Body of pancreas (tissue), 4 donors: ENCODE results near the gene ADNP.

Experiments
- POLR2A ChIP-seq, 3 donors: fragments of 450-650 bp; IDR thresholded peaks; one replicate each; pipeline ENCODE4 v1.6.1; 2016; ENCODE audit warnings: antibody characterized with exemption in 3 of 3, mild to moderate bottlenecking in 2 of 3
- TF ChIP-seq, protein P1 (sequence below), 7 experiments: fragments of 450-650 bp in 4 of 7; fragments of 200-600 bp in 3 of 7; sonication (generic) in 3 of 7; IDR thresholded peaks; one replicate each; pipeline ENCODE4 v1.5.1; 2016 to 2019; ENCODE audit warnings: antibody characterized with exemption in 7 of 7

- TF ChIP-seq, protein P1, sequence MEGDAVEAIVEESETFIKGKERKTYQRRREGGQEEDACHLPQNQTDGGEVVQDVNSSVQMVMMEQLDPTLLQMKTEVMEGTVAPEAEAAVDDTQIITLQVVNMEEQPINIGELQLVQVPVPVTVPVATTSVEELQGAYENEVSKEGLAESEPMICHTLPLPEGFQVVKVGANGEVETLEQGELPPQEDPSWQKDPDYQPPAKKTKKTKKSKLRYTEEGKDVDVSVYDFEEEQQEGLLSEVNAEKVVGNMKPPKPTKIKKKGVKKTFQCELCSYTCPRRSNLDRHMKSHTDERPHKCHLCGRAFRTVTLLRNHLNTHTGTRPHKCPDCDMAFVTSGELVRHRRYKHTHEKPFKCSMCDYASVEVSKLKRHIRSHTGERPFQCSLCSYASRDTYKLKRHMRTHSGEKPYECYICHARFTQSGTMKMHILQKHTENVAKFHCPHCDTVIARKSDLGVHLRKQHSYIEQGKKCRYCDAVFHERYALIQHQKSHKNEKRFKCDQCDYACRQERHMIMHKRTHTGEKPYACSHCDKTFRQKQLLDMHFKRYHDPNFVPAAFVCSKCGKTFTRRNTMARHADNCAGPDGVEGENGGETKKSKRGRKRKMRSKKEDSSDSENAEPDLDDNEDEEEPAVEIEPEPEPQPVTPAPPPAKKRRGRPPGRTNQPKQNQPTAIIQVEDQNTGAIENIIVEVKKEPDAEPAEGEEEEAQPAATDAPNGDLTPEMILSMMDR (IDR thresholded peaks at IDR 0.05): no peak
- no peak for TF ChIP-seq POLR2A (IDR thresholded peaks at IDR 0.05)
Observed at GRCh38 chr20:50862546-50862945, 68.7 kb downstream of the ADNP start.
